GM18858 (cell line): ENCODE results near the gene GCAT.
"Not testable (repeated sequence)": the region's sequence is repeated elsewhere in the genome, so short reads cannot be mapped to it uniquely, and the experiment has no call there.

Experiments
- ATAC-seq: cut with Tn5 transposase; IDR thresholded peaks from one replicate; pipeline ENCODE4 v1.9.1; 2021; ENCODE audit not compliant: unreplicated experiment

The GCAT gene

GRCh38 chr22:37781434-37782059 lies 26.2 kb upstream of the GCAT start:
- ATAC-seq = no peak

- no peak for ATAC-seq
These were observed 25.2 kb upstream of the GCAT start for GRCh38 chr22:37782340-37783168.

GRCh38 chr22:37784829-37785495 lies 22.8 kb upstream of the GCAT start:
- no peak for ATAC-seq

GRCh38 chr22:37790234-37790633 lies 17.5 kb upstream of the GCAT start:
- no peak for ATAC-seq

GRCh38 chr22:37792494-37792893 lies 15.2 kb upstream of the GCAT start:
- ATAC-seq = no peak

- ATAC-seq = no peak
These were observed 13.4 kb upstream of the GCAT start for GRCh38 chr22:37794376-37794775.

GRCh38 chr22:37796079-37796478 lies 11.7 kb upstream of the GCAT start:
- no peak for ATAC-seq

GRCh38 chr22:37797259-37797658 lies 10.5 kb upstream of the GCAT start:
- ATAC-seq = not testable (repeated sequence)

- no peak for ATAC-seq
These were observed 9.7 kb upstream of the GCAT start for GRCh38 chr22:37797874-37798500.

- not testable (repeated sequence) for ATAC-seq
These were observed 7.8 kb upstream of the GCAT start for GRCh38 chr22:37799979-37800378.

- no peak for ATAC-seq
These were observed 5.8 kb upstream of the GCAT start for GRCh38 chr22:37801946-37802309.

- ATAC-seq = no peak
These were observed 5.2 kb upstream of the GCAT start for GRCh38 chr22:37802310-37803194.

- ATAC-seq = no peak
These were observed 4.5 kb upstream of the GCAT start for GRCh38 chr22:37803195-37803638.

- ATAC-seq = no peak
These were observed 3.9 kb upstream of the GCAT start for GRCh38 chr22:37803639-37804351.

- ATAC-seq = no peak
These were observed 3.3 kb upstream of the GCAT start for GRCh38 chr22:37804352-37804880.

GRCh38 chr22:37804881-37805809 lies 2.6 kb upstream of the GCAT start:
- ATAC-seq = no peak

- no peak for ATAC-seq
These were observed 1.9 kb upstream of the GCAT start for GRCh38 chr22:37805810-37806277.
